Ishikawa (cell line): ENCODE measurements around the gene FAM187B.

Experiments
- CREB1 ChIP-seq: IDR thresholded peaks from 2 replicates; pipeline ENCODE4 v1.6.1; 2012; ENCODE audit warnings: low read depth
- EP300 ChIP-seq: IDR thresholded peaks from 2 replicates; pipeline ENCODE4 v1.6.1; 2012; ENCODE audit warnings: borderline replicate concordance
- NFIC ChIP-seq: IDR thresholded peaks from 2 replicates; pipeline ENCODE4 v1.6.1; 2012
- REST ChIP-seq: IDR thresholded peaks from 2 replicates; pipeline ENCODE4 v1.6.1; 2012; ENCODE audit warnings: low read depth, mild to moderate bottlenecking
- TAF1 ChIP-seq: IDR thresholded peaks from 2 replicates; pipeline ENCODE4 v1.6.1; 2012; ENCODE audit warnings: low read depth, mild to moderate bottlenecking
- USF1 ChIP-seq: IDR thresholded peaks from 2 replicates; pipeline ENCODE4 v1.6.1; 2012
- YY1 ChIP-seq: IDR thresholded peaks from 2 replicates; pipeline ENCODE4 v1.6.1; 2012; ENCODE audit warnings: low read depth
- ZBTB7A ChIP-seq: IDR thresholded peaks from 2 replicates; pipeline ENCODE4 v1.6.1; 2012; ENCODE audit warnings: low read depth

GRCh38 chr19:35216016-35216832 lies 12.3 kb downstream of the FAM187B start:
- TF ChIP-seq USF1 (no peak), NFIC (no peak), ZBTB7A (no peak), CREB1 (no peak), EP300 (no peak), TAF1 (no peak), REST (no peak), YY1 (no peak)
